NCI-H1694 (cell line): ENCODE measurements around the gene CTXND2.
"Not testable (repeated sequence)": the region's sequence is repeated elsewhere in the genome, so short reads cannot be mapped to it uniquely, and the experiment has no call there.

ENCODE experiments used
- DNase-seq: peaks from one replicate; lab custom pipeline; 2025; lab: John Stamatoyannopoulos, UW

CTXND2 gene

DNA sequence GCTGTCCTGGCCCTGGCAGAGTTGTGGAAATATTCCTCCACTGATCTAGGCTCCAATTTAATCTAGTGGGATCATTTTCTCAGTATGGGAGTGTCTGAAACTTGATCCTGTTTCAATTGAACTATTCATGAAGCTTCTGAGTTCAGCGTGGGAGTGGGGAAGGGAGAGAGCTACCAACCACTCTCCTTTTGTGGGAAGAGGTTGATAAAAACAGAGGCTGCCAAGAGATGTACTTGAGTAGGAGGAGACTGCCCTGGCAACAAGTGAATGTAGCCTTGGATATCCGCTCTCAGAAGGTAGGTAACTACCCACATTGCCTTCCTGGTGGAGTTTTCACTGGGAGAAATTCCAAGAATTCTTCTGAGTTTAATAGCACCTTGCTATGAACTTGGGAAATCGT, at the start of gene CTXND2:
CTXND2 (plus strand) TSS at position 119 of the 400 bp plus-strand sequence. CDS start 25,179 bp downstream, outside the sequence.
- no peak for DNase-seq

DNA sequence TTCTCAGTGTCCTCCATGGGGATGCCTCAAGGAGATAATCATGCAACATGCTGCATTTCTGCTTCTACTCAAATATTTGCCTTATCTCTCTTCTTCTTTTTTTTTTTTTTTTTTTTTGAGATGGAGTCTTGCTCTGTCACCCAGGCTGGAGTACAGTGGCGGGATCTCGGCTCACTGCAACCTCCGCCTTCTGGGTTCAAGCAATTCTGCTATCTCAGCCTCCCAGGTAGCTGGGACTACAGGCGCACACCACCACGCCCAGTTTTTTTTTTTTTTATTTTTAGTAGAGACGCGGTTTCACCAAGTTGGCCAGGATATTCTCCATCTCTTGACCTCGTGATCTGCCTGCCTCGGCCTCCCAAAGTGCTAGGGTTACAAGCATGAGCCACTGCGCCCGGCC, 46.1 kb upstream of the CTXND2 start:
- DNase-seq = not testable (repeated sequence)

DNA sequence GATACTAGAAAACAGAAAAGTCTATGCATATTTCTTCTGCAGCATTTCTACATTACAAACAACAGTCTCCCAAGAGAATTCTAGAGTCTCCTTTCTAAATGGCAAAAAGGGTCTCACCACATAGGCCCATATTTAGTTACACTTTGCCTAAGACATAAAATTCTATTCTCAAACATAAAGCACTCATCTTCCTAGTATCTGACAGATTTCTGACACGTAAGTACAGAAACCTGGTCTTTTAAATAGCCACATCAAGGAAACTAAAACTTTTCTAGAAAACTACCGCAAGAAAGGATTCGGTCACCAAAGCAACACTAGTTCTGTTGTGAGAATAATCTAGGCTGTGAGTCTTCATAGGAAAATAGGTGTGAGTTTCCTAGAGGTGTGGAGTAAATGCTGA, 45.3 kb upstream of the CTXND2 start:
- no peak for DNase-seq

DNA sequence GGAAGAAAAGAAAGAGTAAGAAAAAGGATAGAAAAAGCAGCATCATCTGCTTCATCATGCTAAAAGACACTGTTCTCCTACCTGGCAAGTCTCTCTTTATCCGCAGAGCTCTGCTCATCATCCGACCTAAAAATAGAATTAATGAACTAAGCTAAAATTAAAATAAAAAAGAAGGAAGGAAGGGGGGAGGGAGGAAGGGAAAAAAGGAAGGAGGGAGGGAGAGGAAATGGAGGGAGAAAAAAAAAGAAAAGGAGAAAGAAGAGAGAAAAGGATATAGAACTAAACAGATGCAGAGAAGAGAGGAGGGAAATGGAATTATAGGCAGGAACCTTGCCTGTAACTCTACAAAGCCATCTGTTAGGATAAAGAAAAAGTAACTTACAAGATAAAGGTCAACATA, 44.6 kb upstream of the CTXND2 start:
- DNase-seq = no peak

DNA sequence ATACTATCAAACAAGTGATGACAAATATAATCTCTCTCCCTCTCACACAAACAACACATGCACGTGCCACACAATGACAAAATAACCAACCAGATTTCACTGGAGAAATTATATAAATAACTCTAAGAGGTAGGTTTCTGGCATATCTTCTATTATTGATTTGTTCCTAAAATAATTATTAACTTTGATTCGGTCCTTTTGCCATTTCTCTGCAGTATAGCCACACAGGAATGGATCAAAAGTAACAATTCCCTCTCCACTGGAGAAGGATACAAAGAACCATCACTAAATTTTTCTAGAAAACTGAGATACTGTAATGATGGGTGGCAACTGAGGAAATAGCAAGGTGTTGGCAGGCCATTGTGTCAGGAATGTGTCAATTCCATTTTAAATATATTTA, 44.0 kb upstream of the CTXND2 start:
- no peak for DNase-seq

DNA sequence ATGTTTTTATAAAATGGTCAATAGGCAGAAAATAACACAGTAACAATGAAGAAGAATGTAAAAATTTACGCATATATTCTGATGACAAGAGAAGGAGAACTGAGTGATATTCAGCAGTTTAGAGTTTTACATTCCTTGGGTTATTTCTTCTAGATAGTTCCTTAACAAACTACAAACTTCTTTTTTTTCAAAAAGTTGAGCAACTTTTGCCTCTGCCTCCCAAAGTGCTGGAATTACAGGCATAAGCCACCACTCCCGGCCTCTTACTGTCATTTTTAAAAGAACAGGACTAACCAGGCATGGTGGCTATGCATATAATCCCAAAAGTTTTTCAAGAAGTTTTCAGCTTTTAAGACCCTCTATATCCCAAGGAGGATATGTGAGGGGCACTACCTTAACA, 43.5 kb upstream of the CTXND2 start:
- no peak for DNase-seq

DNA sequence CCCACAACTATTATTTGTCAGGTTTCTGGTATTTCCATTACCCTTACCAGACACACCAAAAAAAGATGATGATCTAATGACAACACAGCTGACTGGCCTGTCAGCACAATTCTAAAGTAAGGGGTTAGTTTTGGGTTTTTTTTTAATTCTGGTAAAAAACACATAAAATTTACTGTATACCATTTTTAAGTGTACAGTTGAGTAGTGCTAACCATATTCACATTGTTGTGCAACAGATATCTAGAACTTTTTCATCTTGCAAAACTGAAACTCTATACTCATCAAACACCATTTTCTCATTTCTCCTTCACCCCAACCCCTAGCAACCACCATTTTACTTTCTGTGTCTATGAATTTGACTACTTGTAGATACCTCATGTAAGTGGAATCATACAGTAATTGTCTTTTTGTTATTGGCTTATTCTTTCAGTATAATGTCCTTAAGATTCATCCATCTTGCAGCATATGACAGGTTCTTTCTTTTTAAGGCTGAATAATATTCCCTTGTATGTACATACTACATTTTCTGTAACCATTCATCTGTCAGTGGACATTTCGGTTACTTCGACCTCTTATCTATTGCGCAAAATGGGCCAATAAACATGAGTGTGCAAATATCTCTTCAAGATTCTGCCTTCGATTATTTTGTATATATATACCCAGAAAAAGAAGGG, 40.3 kb upstream of the CTXND2 start:
- no peak for DNase-seq

DNA sequence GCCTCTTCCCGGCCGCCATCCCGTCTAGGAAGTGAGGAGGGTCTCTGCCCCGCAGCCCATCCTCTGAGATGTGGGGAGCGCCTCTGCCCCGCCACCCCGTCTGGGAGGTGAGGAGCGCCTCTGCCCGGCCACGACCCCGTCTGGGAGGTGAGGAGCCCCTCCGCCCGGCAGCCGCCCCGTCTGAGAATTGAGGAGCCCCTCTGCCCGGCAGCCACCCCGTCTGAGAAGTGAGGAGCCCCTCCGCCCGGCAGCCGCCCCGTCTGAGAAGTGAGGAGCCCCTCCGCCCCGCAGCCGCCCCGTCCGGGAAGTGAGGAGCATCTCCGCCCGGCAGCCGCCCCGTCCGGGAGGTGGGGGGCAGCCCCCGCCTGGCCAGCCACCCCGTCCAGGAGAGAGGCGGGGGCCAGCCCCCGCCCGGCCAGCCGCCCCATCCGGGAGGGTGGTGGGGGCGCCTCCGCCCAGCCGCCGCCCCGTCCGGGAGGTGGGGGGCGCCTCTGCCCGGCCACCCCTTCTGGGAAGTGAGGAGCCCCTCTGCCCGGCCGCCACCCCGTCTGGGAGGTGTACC, 36.1 kb upstream of the CTXND2 start:
- not testable (repeated sequence) for DNase-seq

DNA sequence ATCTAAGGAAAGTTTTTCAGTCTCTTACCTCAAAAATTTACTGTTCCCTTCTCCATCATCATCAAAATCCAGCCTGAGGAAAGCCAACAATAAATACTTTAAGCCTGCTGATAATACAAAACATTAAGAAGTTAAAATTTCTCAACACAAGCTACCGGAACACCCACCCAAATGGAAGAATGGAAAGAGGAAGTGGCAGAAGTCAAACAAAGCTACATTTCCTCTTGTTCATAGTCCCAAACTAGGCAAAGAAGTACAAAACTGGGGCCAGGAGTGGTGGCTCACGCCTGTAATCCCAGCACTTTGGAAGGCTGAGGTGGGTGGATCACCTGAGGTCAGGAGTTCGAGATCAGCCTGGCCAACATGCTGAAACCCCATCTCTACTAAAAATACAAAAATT, 34.2 kb upstream of the CTXND2 start:
- DNase-seq = not testable (repeated sequence)

DNA sequence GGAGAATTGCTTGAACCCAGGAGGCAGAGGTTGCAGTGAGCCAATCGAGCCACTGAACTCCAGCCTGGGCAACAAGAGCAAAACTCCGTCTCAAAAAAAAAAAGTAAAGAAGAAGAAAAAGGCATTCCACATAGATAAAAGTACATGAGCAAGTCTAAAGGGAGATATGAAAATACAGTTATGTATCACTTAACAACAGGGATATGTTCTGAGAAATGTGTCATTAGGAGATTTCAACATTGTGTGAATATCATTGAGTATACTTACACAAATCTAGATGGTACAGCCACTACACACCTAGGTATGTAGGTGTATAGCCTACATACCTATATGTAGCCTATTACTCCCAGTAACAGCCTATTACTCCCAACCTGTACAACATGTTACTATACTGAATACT, 23.2 kb upstream of the CTXND2 start:
- no peak for DNase-seq

DNA sequence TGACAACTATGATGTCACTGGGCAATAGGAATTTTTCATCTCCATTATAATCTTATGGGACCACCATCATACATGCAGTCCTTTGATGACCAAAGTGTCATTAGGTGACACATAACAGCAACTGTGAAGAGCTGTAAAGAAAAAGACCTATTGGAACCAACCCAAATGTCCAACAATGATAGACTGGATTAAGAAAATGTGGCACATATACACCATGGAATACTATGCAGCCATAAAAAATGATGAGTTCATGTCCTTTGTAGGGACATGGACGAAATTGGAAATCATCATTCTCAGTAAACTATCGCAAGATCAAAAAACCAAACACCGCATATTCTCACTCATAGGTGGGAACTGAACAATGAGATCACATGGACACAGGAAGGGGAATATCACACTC, 22.7 kb upstream of the CTXND2 start:
- not testable (repeated sequence) for DNase-seq

DNA sequence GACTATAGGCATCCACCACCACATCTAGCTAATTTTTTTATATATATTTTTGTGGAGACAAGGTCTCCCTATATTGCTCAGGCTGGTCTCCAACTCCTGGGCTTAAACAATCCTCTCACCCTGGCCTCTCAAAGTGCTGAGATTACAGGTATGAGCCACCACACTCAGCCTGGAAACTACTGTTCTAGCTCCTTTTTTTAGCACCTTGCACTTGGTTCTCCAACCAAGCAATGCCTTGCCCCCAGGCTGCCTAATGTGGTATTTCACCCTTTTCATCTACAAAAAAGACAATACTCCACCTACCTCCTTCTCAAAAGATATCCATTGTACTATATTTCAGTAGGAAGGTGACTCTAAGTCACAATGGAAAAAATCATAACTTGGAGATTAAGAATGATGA, 17.3 kb upstream of the CTXND2 start:
- no peak for DNase-seq

DNA sequence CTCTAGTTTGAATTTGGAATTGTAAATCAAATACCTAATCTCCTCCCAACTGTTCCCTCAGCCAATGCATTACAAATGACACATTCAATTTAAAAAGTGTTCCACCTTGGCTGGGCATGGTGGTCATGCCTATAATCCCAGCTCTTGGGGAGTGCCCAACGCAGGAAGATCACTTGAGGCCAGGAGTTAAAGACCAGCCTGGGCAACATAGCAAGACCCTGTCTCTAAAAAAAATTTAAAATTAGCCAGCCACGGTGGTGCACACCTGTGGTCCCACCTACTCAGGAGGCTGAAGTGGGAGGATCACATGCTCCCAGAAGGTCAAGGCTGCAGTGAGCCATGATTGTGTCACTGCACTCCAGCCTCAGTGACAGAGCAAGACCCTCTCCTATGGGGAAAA, 14.4 kb upstream of the CTXND2 start:
- no peak for DNase-seq

DNA sequence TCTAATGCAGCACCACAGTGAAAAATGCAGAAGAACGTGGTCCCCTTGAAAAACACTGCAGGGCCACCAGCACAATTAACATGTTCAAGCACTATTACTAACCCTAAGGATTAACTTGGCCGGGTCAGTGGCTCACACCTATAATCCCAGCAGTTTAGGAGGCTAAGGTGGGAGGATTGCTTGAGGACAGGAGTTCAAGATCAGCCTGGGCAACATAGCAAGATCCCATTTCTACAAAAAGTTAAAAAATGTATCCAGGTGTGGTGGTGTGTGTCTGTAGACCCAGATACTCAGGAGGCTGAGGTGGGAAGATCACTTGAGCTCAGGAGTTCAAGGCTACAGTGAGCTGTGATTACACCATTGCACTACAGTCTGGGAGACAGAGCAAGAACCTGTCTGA, 13.4 kb upstream of the CTXND2 start:
- no peak for DNase-seq

DNA sequence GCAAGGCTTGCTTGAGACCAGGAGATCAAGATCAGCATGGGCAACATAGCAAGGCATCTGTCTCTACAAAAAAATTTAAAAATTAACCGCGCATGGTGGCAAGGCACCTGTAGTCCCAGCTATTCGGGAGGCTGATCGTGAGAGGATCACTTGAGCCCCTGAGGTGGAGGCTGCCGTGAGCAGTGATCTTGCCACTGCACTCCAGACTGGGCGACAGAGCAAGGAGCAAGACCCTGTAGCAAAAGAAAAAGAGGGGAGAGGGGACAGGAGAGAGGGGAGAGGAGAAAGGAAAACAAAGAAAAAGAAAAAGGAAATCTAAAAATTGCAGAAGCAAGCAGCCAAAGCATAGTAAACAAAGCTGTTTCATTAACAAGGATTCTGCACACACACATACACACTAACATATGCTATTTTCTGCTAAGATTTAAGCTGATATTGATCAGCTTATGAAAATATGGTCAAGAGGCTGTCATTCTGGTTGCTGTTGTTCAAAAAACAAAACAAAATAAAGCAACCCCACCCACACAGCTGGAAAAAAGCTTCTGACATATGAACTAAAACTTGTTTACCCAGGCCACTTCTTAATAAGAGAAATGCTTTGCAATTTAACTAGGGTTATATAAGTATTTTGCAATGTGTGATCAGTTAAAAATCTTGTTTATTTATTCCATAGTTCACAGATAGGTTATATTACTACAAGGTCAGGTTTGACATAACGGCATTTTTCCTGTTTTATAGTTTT, 12.3 kb upstream of the CTXND2 start:
- DNase-seq = no peak

DNA sequence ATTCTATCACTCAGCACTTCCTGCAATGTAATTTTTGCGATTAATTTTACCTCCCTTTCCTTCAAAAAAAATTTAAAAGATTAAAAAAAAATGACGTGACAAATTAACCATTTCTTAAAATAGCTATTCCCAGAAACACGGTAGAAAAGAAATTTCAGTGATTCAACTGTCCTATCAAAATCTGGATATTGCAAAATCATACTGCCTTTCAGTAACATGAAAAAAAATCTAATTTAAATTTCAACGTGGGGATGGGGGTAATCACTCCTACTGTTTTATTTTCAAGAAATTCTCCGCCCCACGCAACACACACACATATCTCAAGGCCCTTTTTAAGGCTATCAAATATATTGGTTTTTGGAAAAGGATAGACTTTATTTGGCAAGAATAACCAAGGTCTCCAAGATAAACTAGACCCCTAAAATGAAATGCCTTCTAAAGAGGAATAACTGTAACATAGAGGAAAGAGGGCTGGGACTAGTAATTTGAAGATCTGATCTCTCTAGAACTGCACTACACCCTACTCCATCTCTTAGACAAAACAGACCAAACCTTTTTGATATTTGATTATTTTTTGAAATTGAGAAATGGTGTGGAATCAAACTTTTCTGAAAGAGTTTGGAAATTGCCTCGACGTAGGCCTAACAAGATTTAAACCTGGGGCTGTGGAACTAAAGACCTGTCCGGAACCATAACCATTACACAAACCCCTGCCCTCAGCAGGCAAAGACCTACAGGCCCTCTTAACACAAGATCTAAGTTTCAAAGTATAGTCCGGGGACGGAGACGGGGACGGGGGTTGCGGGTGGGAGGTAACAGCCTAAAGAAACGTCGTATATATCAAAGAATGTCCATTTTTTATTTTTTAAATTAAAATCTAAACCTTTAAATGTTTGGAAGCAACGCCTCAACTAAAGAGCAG, 11.5 kb upstream of the CTXND2 start:
- no peak for DNase-seq

DNA sequence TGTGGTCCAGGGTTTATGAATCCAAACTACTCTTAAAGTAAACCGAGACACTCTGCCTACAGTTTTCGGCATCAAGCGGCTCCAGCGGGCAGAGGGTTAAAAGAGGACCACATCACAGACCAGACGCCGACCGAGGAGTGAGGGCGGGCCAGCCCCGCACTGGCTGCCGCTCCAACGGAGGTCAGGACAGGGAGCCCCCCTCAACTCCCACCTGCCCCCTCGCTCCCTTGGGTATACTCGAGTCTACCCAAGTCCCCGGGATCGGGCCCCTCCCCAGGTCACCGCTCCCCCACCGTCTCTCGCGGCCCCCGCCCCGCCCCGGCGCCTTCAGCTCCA, 10.8 kb upstream of the CTXND2 start:
- DNase-seq = no peak

DNA sequence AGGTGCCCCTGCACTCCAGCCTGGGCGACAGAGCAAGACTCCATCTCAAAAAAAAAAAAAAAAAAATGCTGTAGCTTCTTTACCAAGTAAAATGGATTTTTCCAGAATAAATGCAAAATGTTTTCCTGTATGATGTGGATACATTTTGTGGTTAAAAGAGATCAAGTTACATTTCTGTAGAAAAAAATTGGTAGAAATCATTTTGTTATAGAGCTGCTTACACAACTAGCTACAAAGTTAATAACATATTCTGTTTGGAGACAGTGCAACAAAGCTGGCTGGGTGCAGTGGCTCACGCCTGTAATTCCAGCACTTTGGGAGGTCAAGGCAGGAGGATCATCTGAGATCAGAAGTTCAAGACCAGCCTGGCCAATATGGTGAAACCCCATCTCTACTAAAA, 8.0 kb upstream of the CTXND2 start:
- DNase-seq = not testable (repeated sequence)

DNA sequence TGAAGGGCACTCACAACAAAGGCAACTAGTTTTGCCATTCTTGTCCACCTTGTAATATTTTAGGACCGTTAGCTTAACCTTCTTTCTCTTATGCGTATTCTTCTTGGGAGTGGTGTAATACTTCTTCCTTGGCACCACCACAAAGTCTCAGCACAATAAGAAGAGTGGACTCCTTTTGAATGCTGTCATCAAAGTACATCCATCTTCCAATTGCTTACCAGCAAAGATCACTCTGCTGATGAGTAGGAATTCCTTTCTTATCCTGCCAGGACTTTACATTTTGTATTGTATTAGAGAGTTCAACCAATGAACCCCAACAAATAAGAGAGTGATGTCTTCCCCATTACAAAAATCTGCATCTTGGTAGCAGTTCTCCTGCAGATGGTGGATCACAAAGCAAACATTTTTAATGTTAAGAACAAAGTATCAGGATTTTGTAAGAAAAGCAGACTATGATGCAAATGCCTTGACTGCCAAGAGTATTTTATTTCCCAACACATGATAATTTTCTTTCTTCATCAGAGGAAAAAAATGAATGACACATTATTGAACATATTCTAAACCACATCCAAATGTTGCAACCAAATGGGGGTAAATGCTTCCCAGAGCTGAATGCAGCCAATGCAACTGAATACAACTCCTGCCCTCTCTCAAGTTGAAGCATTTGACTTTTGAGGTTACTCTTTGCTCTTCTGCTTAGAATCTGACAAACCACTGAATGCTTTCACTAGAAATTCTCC, 5.4 kb upstream of the CTXND2 start:
- no peak for DNase-seq

DNA sequence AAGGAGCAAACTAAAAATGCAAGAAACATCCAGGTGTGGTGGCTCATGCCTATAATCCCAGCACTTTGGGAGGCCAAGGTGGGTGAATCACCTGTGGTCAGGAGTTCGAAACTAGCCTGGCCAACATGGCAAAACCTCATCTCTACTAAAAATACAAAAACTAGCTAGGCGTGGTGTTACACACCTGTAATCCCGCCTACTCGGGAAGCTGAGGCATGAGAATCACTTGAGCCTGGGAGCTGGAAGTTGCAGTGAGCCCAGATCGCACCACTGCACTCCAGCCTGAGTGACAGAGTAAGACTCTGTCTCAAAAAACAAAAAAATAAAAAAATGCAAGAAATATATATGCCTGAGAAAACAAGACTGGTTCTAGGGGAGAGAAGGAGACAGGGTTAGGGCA, 3.8 kb upstream of the CTXND2 start:
- not testable (repeated sequence) for DNase-seq

DNA sequence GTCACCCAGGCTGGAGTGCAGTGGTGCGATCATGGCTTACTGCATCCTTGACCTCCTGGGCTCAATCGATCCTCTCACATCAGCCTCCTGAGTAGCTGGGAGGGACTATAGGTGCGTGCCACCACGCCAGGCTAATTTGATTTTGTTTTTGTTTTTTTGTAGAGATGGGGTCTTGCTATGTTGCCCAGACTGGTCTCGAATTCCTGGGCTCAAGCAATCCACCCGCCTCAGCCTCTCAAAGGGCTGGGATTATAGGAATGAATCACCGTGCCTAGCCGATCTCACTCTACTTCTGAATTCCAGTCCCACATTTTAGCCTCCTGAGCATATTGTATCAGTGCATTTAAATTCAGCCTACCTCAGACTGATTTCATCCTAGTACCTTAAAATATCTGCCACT, 1.8 kb downstream of the CTXND2 start:
- DNase-seq = no peak

DNA sequence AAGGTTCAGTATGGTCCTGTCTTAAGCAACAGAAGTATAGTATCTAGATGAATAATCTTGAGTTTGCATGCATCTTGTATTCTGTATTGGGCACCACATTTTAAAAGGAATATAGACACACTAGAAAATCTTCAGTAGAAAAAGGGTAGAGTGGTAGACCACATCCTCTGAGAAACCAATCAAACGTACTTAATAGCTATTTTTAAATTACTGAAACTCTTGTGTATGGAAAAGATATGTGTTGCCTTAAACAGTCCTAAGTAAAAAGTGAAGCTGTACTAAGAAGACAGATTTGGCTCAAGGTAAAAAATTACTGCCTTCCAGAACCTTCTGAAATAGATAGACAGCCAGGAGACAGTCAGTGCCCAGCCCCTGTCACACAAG, 3.1 kb downstream of the CTXND2 start:
- DNase-seq = no peak
